ENCODE data around the gene TMEM164. TPM values are rescaled to one million over a fixed set of nuclear protein-coding genes. Genes with fewer than 3 reads are reported as not detected.

TMEM164 gene
- total and polyA plus RNA-seq, 10 of the 15 experiments (the other 5 are each of a cell fraction or from before 2014, with no cell fraction given): 0.61 to 18.3 (median 7.0) TPM

GRCh38 chrX:110002300-110003166 lies at the start of gene TMEM164 (continued):
- TF ChIP-seq E2F4 (IDR thresholded peaks at IDR 0.05; ENCODE audit: low read depth, low read length) (no peak), LARP7 (IDR thresholded peaks at IDR 0.05) (no peak), RAD51 (IDR thresholded peaks at IDR 0.05) (no peak), GABPA (IDR thresholded peaks at IDR 0.05; ENCODE audit: low read depth) (no peak), EZH2 (IDR thresholded peaks at IDR 0.05; ENCODE audit: borderline replicate concordance, control insufficient read depth, low read depth, low read length) (no peak), ZNF207 (IDR thresholded peaks at IDR 0.05; ENCODE audit: borderline replicate concordance) (no peak), NRF1 (conservative IDR thresholded peaks at IDR 0.05; ENCODE audit: low read depth, low read length) (no peak), TCF7 (IDR thresholded peaks at IDR 0.05; ENCODE audit: borderline replicate concordance) (no peak), RB1 (IDR thresholded peaks at IDR 0.05; ENCODE audit: borderline replicate concordance) (peak; percentile 30; the same call in 1 of the 2 replicates), ELK1 (IDR thresholded peaks at IDR 0.05; ENCODE audit: low read depth, low read length) (no peak), CHD4 (IDR thresholded peaks at IDR 0.05) (no peak), EP300 (IDR thresholded peaks at IDR 0.05; ENCODE audit: borderline replicate concordance in 1 of 2, control insufficient read depth in 1 of 2, low read depth in 2 of 2, low read length in 2 of 2) (no peak), POU2F2 (IDR thresholded peaks at IDR 0.05; ENCODE audit: borderline replicate concordance, low read depth, low read length) (0 out of 3 replicates have a peak, but pooled peaks have one; percentile 25), ZBTB4 (CRISPR knock-in tag; IDR thresholded peaks at IDR 0.05) (no peak), HSF1 (IDR thresholded peaks at IDR 0.05; ENCODE audit: low read depth, low read length) (no peak), TBL1XR1 (IDR thresholded peaks at IDR 0.05; ENCODE audit: low read depth, low read length) (no peak), ATF7 (IDR thresholded peaks at IDR 0.05; ENCODE audit: low read depth) (no peak), ZNF592 (IDR thresholded peaks at IDR 0.05) (no peak)

Measured in GM12878 (cell line).